HEK293 (cell line): ENCODE measurements around the gene GSTM1.

ENCODE experiments used
- CTCF ChIA-PET: fragments of 350-600 bp; formaldehyde crosslinking; extraction: SDS; loops from one replicate; lab custom pipeline; 2021; ENCODE audit warnings: antibody characterized with exemption; lab: Yijun Ruan, JAX
- POLR2A ChIA-PET: fragments of 300-600 bp; formaldehyde crosslinking; extraction: SDS; loops from one replicate; lab custom pipeline; 2020; ENCODE audit warnings: antibody characterized with exemption, inconsistent platforms; lab: Yijun Ruan, JAX
- H3K27ac ChIP-seq: fragments of 200-500 bp; sonication (Bioruptor generic); 2 replicates; pipeline ENCODE4 v1.5.1; 2014; ENCODE audit warnings: low read depth, low read length, control low read depth, inconsistent platforms; ENCODE audit errors: extremely low read depth
- H3K36me3 ChIP-seq, 2 experiments: fragments of 200-500 bp in 1 of 2; sonication (Bioruptor generic) in 1 of 2; 1 replicate in 1 of 2; 2 replicates in 1 of 2; pipeline ENCODE4 v1.5.1; 2014 to 2017; ENCODE audit warnings: inconsistent platforms in 2 of 2, low read length in 2 of 2; ENCODE audit not compliant: control insufficient read depth in 2 of 2, insufficient read depth in 1 of 2
- H3K4me1 ChIP-seq: fragments of 200-500 bp; sonication (Bioruptor generic); 2 replicates; pipeline ENCODE4 v1.5.1; 2014; ENCODE audit warnings: mild to moderate bottlenecking, low read length, inconsistent platforms; ENCODE audit not compliant: control insufficient read depth, insufficient read depth
- H3K4me3 ChIP-seq: 2 replicates; pipeline ENCODE4 v1.5.1; 2011; ENCODE audit warnings: low read depth, mild to moderate bottlenecking, control low read depth, low read length, moderate library complexity
- H3K9me3 ChIP-seq: fragments of 200-500 bp; sonication (Bioruptor generic); 2 replicates; pipeline ENCODE4 v1.5.1; 2014; ENCODE audit warnings: low read depth, low read length, inconsistent platforms; ENCODE audit not compliant: control insufficient read depth, insufficient read depth
- GLI2 ChIP-seq: fragments of 450-650 bp; formaldehyde crosslinking; IDR thresholded peaks from 2 replicates; pipeline ENCODE4; 2017; ENCODE audit warnings: missing biosample characterization, missing genetic modification characterization, low read depth, borderline replicate concordance
- MEIS1 ChIP-seq: sonication (generic); formaldehyde crosslinking; IDR thresholded peaks from 2 replicates; pipeline ENCODE4 v1.8.1; 2022; ENCODE audit warnings: missing genetic modification reagents, mild to moderate bottlenecking, borderline replicate concordance
- REPIN1 ChIP-seq: fragments of 450-650 bp; formaldehyde crosslinking; IDR thresholded peaks from 2 replicates; pipeline ENCODE4 v1.5.1; 2017; ENCODE audit warnings: missing biosample characterization, missing genetic modification characterization, low read depth
- TCF7L2 ChIP-seq: IDR thresholded peaks from 2 replicates; pipeline ENCODE4 v1.6.1; 2011; ENCODE audit warnings: low read depth, mild to moderate bottlenecking, inconsistent platforms, low read length, moderate library complexity, borderline replicate concordance
- ZBTB7A ChIP-seq: fragments of 450-650 bp; formaldehyde crosslinking; IDR thresholded peaks from 2 replicates; pipeline ENCODE4 v1.5.1; 2016; ENCODE audit warnings: low read depth, missing biosample characterization, missing genetic modification characterization
- ZFP37 ChIP-seq: fragments of 450-650 bp; formaldehyde crosslinking; IDR thresholded peaks from 2 replicates; pipeline ENCODE4 v1.5.1; 2016; ENCODE audit warnings: missing biosample characterization, missing genetic modification characterization
- ZFP41 ChIP-seq: fragments of 450-650 bp; formaldehyde crosslinking; IDR thresholded peaks from 2 replicates; pipeline ENCODE4 v1.5.1; 2016; ENCODE audit warnings: missing biosample characterization, missing genetic modification characterization, borderline replicate concordance
- ZNF211 ChIP-seq: fragments of 450-650 bp; formaldehyde crosslinking; IDR thresholded peaks from 2 replicates; pipeline ENCODE4 v1.5.1; 2016; ENCODE audit warnings: low read depth, missing biosample characterization, missing genetic modification characterization
- ZNF223 ChIP-seq: fragments of 450-650 bp; formaldehyde crosslinking; IDR thresholded peaks from 2 replicates; pipeline ENCODE4 v1.5.1; 2016; ENCODE audit warnings: missing biosample characterization, missing genetic modification characterization
- ZNF302 ChIP-seq: fragments of 450-650 bp; formaldehyde crosslinking; IDR thresholded peaks from 2 replicates; pipeline ENCODE4 v1.5.1; 2016; ENCODE audit warnings: missing biosample characterization, missing genetic modification characterization, low read depth
- ZNF394 ChIP-seq: fragments of 450-650 bp; formaldehyde crosslinking; IDR thresholded peaks from 2 replicates; pipeline ENCODE4 v1.5.1; 2016; ENCODE audit warnings: missing biosample characterization, missing genetic modification characterization, mild to moderate bottlenecking, moderate library complexity, borderline replicate concordance
- ZNF423 ChIP-seq: fragments of 450-650 bp; formaldehyde crosslinking; IDR thresholded peaks from 2 replicates; pipeline ENCODE4 v1.5.1; 2016; ENCODE audit warnings: missing biosample characterization, missing genetic modification characterization
- ZNF777 ChIP-seq: fragments of 450-650 bp; formaldehyde crosslinking; IDR thresholded peaks from 2 replicates; pipeline ENCODE4 v1.5.1; 2017; ENCODE audit warnings: missing biosample characterization, missing genetic modification characterization, borderline replicate concordance
- TF ChIP-seq, protein P1 (sequence below): fragments of 450-650 bp; formaldehyde crosslinking; IDR thresholded peaks from 2 replicates; pipeline ENCODE4 v1.5.1; 2016; ENCODE audit warnings: missing biosample characterization, missing genetic modification characterization
- TF ChIP-seq, protein P2 (sequence below): fragments of 450-650 bp; formaldehyde crosslinking; IDR thresholded peaks from 2 replicates; pipeline ENCODE4 v1.5.1; 2016; ENCODE audit warnings: missing biosample characterization, missing genetic modification characterization, low read depth
- TF ChIP-seq, protein P3 (sequence below): fragments of 450-650 bp; formaldehyde crosslinking; IDR thresholded peaks from 2 replicates; pipeline ENCODE4 v1.5.1; 2016; ENCODE audit warnings: missing biosample characterization, missing genetic modification characterization
- TF ChIP-seq, protein P4 (sequence below): fragments of 450-650 bp; formaldehyde crosslinking; IDR thresholded peaks from 2 replicates; pipeline ENCODE4 v1.5.1; 2016; ENCODE audit warnings: missing biosample characterization, missing genetic modification characterization
- TF ChIP-seq, protein P5 (sequence below): fragments of 450-650 bp; formaldehyde crosslinking; IDR thresholded peaks from 2 replicates; pipeline ENCODE4 v1.5.1; 2017; ENCODE audit warnings: missing biosample characterization, missing genetic modification characterization
- TF ChIP-seq, protein P6 (sequence below): fragments of 450-650 bp; formaldehyde crosslinking; optimal IDR thresholded peaks from 2 replicates; pipeline ENCODE3; 2016; ENCODE audit warnings: missing biosample characterization, mild to moderate bottlenecking, missing genetic modification characterization

GSTM1 gene

DNA sequence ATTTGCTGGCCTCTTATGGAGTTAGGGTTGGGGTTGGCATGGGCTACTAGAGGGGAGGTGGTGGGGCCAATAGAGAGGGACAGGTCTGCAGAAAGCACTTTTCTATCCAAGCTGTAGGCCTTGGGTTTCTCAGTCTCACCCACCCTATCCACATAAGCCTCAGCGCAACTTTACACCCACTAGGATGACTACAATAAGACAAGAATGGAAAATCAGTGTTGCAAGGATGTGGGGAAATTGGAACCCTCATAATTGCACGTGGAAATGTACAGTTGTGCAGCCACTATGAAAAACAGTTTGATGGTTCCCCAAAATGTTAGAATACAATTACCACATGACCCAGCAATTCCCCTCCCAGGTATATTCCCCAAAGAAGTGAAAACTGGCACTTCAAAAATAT lies 45.8 kb upstream of the GSTM1 start:
- H3K4me3 ChIP-seq = no peak overlapping the region
- ChIA-PET CTCF (interaction anchor here (0.6 to 11.3 kb wide), 14 partner anchors 9 to 695 kb away, joined by 3 to 345 read pairs (median 4); partner anchors contain the start of gene AHCYL1), POLR2A (interaction anchor here (1.5 kb wide), 1 partner anchor 130 kb away, joined by 4 read pairs; no protein-coding TSS in a partner anchor)
- H3K27ac ChIP-seq = no peak overlapping the region
- no peaks in the 10 kb centered on the region for H3K9me3 ChIP-seq
- no peaks in the 10 kb centered on the region for H3K4me1 ChIP-seq
- no peak for TF ChIP-seq ZNF211 (tag by site-specific recombination)
- TF ChIP-seq ZFP37 (tag by site-specific recombination) = no peak
- TF ChIP-seq ZNF777 (tag by site-specific recombination) = no peak
- TF ChIP-seq, protein P1, sequence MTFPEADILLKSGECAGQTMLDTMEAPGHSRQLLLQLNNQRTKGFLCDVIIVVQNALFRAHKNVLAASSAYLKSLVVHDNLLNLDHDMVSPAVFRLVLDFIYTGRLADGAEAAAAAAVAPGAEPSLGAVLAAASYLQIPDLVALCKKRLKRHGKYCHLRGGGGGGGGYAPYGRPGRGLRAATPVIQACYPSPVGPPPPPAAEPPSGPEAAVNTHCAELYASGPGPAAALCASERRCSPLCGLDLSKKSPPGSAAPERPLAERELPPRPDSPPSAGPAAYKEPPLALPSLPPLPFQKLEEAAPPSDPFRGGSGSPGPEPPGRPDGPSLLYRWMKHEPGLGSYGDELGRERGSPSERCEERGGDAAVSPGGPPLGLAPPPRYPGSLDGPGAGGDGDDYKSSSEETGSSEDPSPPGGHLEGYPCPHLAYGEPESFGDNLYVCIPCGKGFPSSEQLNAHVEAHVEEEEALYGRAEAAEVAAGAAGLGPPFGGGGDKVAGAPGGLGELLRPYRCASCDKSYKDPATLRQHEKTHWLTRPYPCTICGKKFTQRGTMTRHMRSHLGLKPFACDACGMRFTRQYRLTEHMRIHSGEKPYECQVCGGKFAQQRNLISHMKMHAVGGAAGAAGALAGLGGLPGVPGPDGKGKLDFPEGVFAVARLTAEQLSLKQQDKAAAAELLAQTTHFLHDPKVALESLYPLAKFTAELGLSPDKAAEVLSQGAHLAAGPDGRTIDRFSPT (tag by site-specific recombination) = no peak
- no peak for TF ChIP-seq ZNF423
- TF ChIP-seq GLI2 (tag by site-specific recombination) = no peak
- no peak for TF ChIP-seq ZNF223
- TF ChIP-seq, protein P2, sequence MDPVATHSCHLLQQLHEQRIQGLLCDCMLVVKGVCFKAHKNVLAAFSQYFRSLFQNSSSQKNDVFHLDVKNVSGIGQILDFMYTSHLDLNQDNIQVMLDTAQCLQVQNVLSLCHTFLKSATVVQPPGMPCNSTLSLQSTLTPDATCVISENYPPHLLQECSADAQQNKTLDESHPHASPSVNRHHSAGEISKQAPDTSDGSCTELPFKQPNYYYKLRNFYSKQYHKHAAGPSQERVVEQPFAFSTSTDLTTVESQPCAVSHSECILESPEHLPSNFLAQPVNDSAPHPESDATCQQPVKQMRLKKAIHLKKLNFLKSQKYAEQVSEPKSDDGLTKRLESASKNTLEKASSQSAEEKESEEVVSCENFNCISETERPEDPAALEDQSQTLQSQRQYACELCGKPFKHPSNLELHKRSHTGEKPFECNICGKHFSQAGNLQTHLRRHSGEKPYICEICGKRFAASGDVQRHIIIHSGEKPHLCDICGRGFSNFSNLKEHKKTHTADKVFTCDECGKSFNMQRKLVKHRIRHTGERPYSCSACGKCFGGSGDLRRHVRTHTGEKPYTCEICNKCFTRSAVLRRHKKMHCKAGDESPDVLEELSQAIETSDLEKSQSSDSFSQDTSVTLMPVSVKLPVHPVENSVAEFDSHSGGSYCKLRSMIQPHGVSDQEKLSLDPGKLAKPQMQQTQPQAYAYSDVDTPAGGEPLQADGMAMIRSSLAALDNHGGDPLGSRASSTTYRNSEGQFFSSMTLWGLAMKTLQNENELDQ (tag by site-specific recombination) = no peak
- TF ChIP-seq, protein P3, sequence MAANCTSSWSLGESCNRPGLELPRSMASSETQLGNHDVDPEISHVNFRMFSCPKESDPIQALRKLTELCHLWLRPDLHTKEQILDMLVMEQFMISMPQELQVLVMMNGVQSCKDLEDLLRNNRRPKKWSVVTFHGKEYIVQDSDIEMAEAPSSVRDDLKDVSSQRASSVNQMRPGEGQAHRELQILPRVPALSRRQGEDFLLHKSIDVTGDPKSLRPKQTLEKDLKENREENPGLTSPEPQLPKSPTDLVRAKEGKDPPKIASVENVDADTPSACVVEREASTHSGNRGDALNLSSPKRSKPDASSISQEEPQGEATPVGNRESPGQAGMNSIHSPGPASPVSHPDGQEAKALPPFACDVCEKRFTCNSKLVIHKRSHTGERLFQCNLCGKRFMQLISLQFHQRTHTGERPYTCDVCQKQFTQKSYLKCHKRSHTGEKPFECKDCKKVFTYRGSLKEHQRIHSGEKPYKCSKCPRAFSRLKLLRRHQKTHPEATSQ (tag by site-specific recombination) = no peak
- TF ChIP-seq, protein P4, sequence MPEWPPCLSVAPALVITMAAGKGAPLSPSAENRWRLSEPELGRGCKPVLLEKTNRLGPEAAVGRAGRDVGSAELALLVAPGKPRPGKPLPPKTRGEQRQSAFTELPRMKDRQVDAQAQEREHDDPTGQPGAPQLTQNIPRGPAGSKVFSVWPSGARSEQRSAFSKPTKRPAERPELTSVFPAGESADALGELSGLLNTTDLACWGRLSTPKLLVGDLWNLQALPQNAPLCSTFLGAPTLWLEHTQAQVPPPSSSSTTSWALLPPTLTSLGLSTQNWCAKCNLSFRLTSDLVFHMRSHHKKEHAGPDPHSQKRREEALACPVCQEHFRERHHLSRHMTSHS (tag by site-specific recombination) = no peak
- no peak for TF ChIP-seq MEIS1
- TF ChIP-seq ZNF302 = no peak
- no peak for TF ChIP-seq TCF7L2
- TF ChIP-seq ZFP41 (tag by site-specific recombination) = no peak
- TF ChIP-seq, protein P5, sequence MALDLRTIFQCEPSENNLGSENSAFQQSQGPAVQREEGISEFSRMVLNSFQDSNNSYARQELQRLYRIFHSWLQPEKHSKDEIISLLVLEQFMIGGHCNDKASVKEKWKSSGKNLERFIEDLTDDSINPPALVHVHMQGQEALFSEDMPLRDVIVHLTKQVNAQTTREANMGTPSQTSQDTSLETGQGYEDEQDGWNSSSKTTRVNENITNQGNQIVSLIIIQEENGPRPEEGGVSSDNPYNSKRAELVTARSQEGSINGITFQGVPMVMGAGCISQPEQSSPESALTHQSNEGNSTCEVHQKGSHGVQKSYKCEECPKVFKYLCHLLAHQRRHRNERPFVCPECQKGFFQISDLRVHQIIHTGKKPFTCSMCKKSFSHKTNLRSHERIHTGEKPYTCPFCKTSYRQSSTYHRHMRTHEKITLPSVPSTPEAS (tag by site-specific recombination) = no peak
- no peak for TF ChIP-seq ZBTB7A (tag by site-specific recombination)
- TF ChIP-seq ZNF394 (tag by site-specific recombination) = no peak
- TF ChIP-seq REPIN1 (tag by site-specific recombination) = no peak
- TF ChIP-seq, protein P6, sequence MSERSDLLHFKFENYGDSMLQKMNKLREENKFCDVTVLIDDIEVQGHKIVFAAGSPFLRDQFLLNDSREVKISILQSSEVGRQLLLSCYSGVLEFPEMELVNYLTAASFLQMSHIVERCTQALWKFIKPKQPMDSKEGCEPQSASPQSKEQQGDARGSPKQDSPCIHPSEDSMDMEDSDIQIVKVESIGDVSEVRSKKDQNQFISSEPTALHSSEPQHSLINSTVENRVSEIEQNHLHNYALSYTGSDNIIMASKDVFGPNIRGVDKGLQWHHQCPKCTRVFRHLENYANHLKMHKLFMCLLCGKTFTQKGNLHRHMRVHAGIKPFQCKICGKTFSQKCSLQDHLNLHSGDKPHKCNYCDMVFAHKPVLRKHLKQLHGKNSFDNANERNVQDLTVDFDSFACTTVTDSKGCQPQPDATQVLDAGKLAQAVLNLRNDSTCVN (tag by site-specific recombination) = no peak
- H3K36me3 ChIP-seq = no peaks in the 10 kb centered on the region
